ENCODE data around the gene TBL1X. TPM values are rescaled to one million over a fixed set of nuclear protein-coding genes. Genes with fewer than 3 reads are reported as not detected.
"Not testable (repeated sequence)": the region's sequence is repeated elsewhere in the genome, so short reads cannot be mapped to it uniquely, and the experiment has no call there.

The TBL1X gene
- total and polyA plus RNA-seq, 2 of the 13 experiments (the other 11 are each of a cell fraction or from before 2014, with no cell fraction given), result 17.6 to 19.9 TPM

DNA sequence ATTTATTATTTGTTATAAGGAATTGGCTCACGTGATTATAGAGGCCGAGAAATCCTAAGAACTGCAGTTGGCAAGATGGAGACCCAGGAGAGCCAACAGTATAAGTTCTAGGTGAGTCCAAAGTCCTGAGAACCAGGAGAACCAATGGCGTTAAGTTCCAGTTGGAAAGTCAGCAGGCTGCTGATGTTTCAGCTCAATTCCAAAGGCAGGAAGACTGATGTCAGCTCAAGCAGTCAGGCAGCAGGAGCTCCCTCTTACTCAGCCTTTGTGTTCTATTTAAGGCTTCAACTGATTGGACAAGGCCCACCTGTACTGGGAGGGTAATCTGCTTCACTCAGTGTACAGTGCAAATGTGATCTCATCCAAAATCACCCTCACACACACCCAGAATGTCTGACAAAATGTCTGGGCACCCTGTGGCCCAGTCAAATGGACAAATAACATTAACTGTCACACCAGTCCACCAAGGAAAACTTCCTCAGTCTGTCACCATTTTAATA, 30.8 kb upstream of the TBL1X start:
- FAIRE-seq (no peak), DNase-seq (ENCODE audit: low spot score) (no peak), ATAC-seq (no peak)
- H3K9me3 ChIP-seq (ENCODE audit: low read length), result no peaks in the 10 kb centered on the region
- H4K20me1 ChIP-seq (ENCODE audit: insufficient read depth, low read length), result no peaks in the 10 kb centered on the region
- H3K4me3 ChIP-seq (replicated peaks in 1 of 3; ENCODE audit: insufficient read depth in 1 of 3, low read depth in 2 of 3, low read length in 3 of 3), result no peak overlapping the region
- H3K9ac ChIP-seq (ENCODE audit: insufficient read depth, low read depth, low read length), result no peak overlapping the region
- H3K79me2 ChIP-seq (ENCODE audit: insufficient read depth, low read length), result no peaks in the 10 kb centered on the region
- no TSS peak for BruUV-seq (replicated peaks)
- ChIA-PET POLR2A (no interaction called here), CTCF (ENCODE audit: low intra/inter-chr PET ratio, low total read pairs) (no interaction called here)
- no peak overlapping the region for H3K4me2 ChIP-seq (ENCODE audit: low read depth, low read length)
- intact Hi-C loops (cut with micrococcal nuclease; ENCODE audit: unreplicated experiment), result no loop called here
- no peak overlapping the region for H3K27ac ChIP-seq (ENCODE audit: extremely low read length, insufficient read depth, low read length)
- in situ Hi-C loops (cut with HindIII; ENCODE audit: extremely low pct_ligation_motif_present, low pct_unique_long_range_greater_than_20kb), result no loop called here
- no peaks in the 10 kb centered on the region for H3K4me1 ChIP-seq (ENCODE audit: insufficient read depth, low read length)
- no peaks in the 10 kb centered on the region for H3K27me3 ChIP-seq (ENCODE audit: control insufficient read depth in 1 of 2, insufficient read depth in 2 of 2, low read length in 2 of 2)
- H2AFZ ChIP-seq (ENCODE audit: low read length), result no peak overlapping the region
- TF ChIP-seq RCOR2 (CRISPR knock-in tag; IDR thresholded peaks at IDR 0.05) (no peak), GTF2F1 (IDR thresholded peaks at IDR 0.05; ENCODE audit: low read length) (no peak), CHD4 (IDR thresholded peaks at IDR 0.05; ENCODE audit: borderline replicate concordance, low read length) (no peak), ZNF678 (CRISPR knock-in tag; IDR thresholded peaks at IDR 0.05) (no peak), IKZF4 (CRISPR knock-in tag; IDR thresholded peaks at IDR 0.05; ENCODE audit: borderline replicate concordance, low read depth, not compliant biosample characterization) (no peak), PRMT3 (CRISPR knock-in tag; IDR thresholded peaks at IDR 0.05; ENCODE audit: borderline replicate concordance, low read depth) (no peak), TAF15 (IDR thresholded peaks at IDR 0.05; ENCODE audit: low read depth, low read length, poor library complexity, severe bottlenecking) (no peak), NFYB (CRISPR knock-in tag; IDR thresholded peaks at IDR 0.05) (no peak), CHCHD3 (CRISPR knock-in tag; IDR thresholded peaks at IDR 0.05) (no peak), IKZF5 (CRISPR knock-in tag; IDR thresholded peaks at IDR 0.05) (no peak), SOX6 (IDR thresholded peaks at IDR 0.05) (no peak), SOX6 (CRISPR knock-in tag; IDR thresholded peaks at IDR 0.05) (no peak), NFE2L2 (IDR thresholded peaks at IDR 0.05; ENCODE audit: low read length) (no peak), ATAD3A (CRISPR knock-in tag; IDR thresholded peaks at IDR 0.05) (no peak), YY1 (IDR thresholded peaks at IDR 0.05; ENCODE audit: insufficient read depth, insufficient replicate concordance, low read depth, low read length) (no peak), KLF11 (CRISPR knock-in tag; IDR thresholded peaks at IDR 0.05) (no peak), ZNF329 (CRISPR knock-in tag; IDR thresholded peaks at IDR 0.05; ENCODE audit: low read depth) (no peak)
- TF ChIP-seq, protein P1, sequence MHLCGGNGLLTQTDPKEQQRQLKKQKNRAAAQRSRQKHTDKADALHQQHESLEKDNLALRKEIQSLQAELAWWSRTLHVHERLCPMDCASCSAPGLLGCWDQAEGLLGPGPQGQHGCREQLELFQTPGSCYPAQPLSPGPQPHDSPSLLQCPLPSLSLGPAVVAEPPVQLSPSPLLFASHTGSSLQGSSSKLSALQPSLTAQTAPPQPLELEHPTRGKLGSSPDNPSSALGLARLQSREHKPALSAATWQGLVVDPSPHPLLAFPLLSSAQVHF (CRISPR knock-in tag; IDR thresholded peaks at IDR 0.05), result no peak
- H3K36me3 ChIP-seq (replicated peaks in 1 of 2; ENCODE audit: control insufficient read depth in 1 of 2, insufficient read depth in 2 of 2, low read length in 2 of 2), result no peaks in the 10 kb centered on the region
- WGBS (ENCODE audit: low lambda C conversion rate), result 3% methylated on average over 2 of the region's 3 CpGs

GRCh38 chrX:9435086-9435485, 29.8 kb upstream of the TBL1X start:
- CTCF ChIA-PET (ENCODE audit: low intra/inter-chr PET ratio, low total read pairs); H2AFZ ChIP-seq (ENCODE audit: low read length): not testable (repeated sequence)

More at GRCh38 chrX:9435086-9435485, 29.8 kb upstream of the TBL1X start:
- H3K4me1 ChIP-seq (ENCODE audit: insufficient read depth, low read length); H3K9me3 ChIP-seq (ENCODE audit: low read length); in situ Hi-C loops (cut with HindIII; ENCODE audit: extremely low pct_ligation_motif_present, low pct_unique_long_range_greater_than_20kb); H3K9ac ChIP-seq (ENCODE audit: insufficient read depth, low read depth, low read length); DNase-seq (ENCODE audit: low spot score); ATAC-seq; H3K79me2 ChIP-seq (ENCODE audit: insufficient read depth, low read length); POLR2A ChIA-PET; FAIRE-seq; H4K20me1 ChIP-seq (ENCODE audit: insufficient read depth, low read length); H3K36me3 ChIP-seq (replicated peaks in 1 of 2; ENCODE audit: control insufficient read depth in 1 of 2, insufficient read depth in 2 of 2, low read length in 2 of 2); H3K4me3 ChIP-seq (replicated peaks in 1 of 3; ENCODE audit: insufficient read depth in 1 of 3, low read depth in 2 of 3, low read length in 3 of 3); H3K27ac ChIP-seq (ENCODE audit: extremely low read length, insufficient read depth, low read length); H3K4me2 ChIP-seq (ENCODE audit: low read depth, low read length); H3K27me3 ChIP-seq (ENCODE audit: control insufficient read depth in 1 of 2, insufficient read depth in 2 of 2, low read length in 2 of 2); intact Hi-C loops (cut with micrococcal nuclease; ENCODE audit: unreplicated experiment); BruUV-seq (replicated peaks): not testable (repeated sequence)
- no CpG with 5 or more reads among the region's 2 CpGs for WGBS (ENCODE audit: low lambda C conversion rate)
